DND-41 (cell line): ENCODE measurements around the gene MTX2.

Experiments
- CTCF ChIP-seq: IDR thresholded peaks from 2 replicates; pipeline ENCODE4 v1.5.1; 2012; ENCODE audit warnings: borderline replicate concordance, low read length, moderate library complexity, mild to moderate bottlenecking; ENCODE audit not compliant: poor library complexity, severe bottlenecking; ENCODE audit errors: extremely low read depth
- EZH2 ChIP-seq: IDR thresholded peaks from 3 replicates; pipeline ENCODE4 v1.6.1; 2012; ENCODE audit warnings: borderline replicate concordance, low read depth, mild to moderate bottlenecking, moderate library complexity, low read length, inconsistent platforms; ENCODE audit not compliant: severe bottlenecking

- no peak for TF ChIP-seq CTCF
- TF ChIP-seq EZH2: no peak
Observed at GRCh38 chr2:176378323-176378722, 109.1 kb downstream of the MTX2 start.
